ENCODE data around the gene NEK1.
A peak's percentile ranks its signal among the peaks of the same experiment; 100 is the strongest.

NEK1 gene

DNA sequence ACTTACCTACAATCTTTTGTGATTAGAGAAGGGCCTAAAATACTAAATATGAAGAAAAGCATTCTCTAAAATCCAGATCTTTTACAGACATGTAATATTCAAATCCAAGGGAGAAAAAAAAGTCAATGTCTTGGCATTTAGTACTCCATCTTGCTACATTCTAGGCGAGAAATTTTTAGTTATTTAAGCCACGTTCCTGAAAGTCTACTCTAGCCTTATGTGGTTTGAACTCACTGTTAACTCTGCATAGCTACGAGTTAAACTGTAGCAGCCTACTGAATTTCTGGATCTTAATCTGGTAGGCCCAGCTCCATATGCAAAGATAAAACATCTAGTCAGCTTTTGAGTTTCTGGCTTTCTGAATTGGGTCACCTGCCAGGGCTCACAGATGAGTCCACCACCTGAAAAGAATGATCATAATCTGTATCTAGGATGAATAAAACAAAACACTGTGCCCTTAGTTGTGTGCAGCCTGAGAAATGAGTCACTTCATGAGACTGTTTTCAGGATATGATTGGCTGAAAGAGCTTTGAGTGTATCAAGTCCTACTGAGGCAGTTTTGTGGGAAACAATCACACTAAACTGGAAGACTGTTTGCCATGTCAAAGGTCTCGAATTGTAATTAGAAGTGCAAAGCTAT is 3.2 kb upstream of the NEK1 start:
- DNase-seq (ENCODE audit: low read depth) = no peak
- no peak overlapping the region for H3K4me3 ChIP-seq (ENCODE audit: low read length)
- no peak for TF ChIP-seq CTCF (conservative IDR thresholded peaks at IDR 0.05; ENCODE audit: low read depth, low read length)

- peak overlapping the region; percentile 87 for H3K4me3 ChIP-seq (ENCODE audit: low read length)
- no peak for DNase-seq (ENCODE audit: low read depth)
- TF ChIP-seq CTCF (conservative IDR thresholded peaks at IDR 0.05; ENCODE audit: low read depth, low read length) = peak; percentile 76
Observed at GRCh38 chr4:169612871-169613859, 782 bp upstream of the NEK1 start.

DNA sequence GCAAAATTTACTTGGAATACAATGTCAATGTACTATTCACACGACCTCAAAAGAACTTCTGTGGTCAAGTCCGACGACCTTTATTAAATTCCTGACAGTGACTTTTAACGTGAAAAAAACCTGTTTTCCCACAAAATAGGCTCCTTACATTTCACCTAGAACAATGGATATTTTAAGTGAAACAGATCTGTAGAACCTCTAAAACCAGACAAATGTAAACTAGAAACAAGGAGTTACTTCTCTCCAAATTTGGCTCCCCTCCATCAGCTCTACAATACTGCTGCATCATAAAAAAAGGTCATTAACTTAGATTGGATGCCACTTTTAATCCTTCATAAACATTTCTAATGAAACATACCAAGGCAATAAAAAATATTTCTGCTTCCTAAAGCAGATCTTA is 1.2 kb downstream of the NEK1 start:
- no peak for TF ChIP-seq CTCF (conservative IDR thresholded peaks at IDR 0.05; ENCODE audit: low read depth, low read length)
- no peak for DNase-seq (ENCODE audit: low read depth)
- peak overlapping the region; percentile 87 for H3K4me3 ChIP-seq (ENCODE audit: low read length)

GRCh38 chr4:169604903-169605331 is 7.5 kb downstream of the NEK1 start:
- H3K4me3 ChIP-seq (ENCODE audit: low read length) = no peak overlapping the region
- DNase-seq (ENCODE audit: low read depth) = no peak
- no peak for TF ChIP-seq CTCF (conservative IDR thresholded peaks at IDR 0.05; ENCODE audit: low read depth, low read length)

DNA sequence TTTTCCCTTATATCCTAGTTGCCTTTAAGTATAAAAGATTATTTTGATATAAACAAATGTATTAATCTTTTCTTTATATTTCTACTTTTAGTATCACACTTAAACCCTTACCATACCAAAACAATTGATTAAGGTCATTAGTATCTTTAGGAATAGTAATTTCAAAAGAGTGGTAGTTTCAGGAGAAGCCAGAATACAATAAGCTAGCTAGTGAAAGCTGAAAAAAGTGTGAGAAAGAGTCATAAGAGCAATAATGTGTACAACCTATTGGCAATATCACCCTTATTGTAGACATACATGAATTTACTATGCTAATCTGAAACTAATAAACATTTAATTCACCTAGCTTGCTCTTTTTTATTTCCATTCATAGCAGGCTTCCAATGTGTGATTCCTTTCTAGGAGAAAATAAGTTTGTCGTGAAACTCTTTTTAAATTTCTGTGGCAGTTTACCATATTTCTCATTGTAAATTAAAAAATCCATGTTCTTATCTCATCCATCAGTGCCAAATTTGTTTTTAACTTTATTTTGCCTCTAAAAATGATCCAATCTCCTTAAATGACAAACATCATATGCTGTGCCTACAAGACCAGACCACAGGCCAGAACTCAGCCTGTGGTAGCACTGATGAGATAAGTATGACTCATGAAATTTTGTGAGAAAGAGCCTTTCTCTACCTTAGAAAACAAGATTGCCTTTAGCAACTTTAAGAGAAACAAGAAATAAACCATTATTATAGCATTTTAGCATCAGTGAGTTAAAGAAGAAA is 8.1 kb downstream of the NEK1 start:
- TF ChIP-seq CTCF (conservative IDR thresholded peaks at IDR 0.05; ENCODE audit: low read depth, low read length) = no peak
- no peak overlapping the region for H3K4me3 ChIP-seq (ENCODE audit: low read length)
- no peak for DNase-seq (ENCODE audit: low read depth)

GRCh38 chr4:169603312-169603711 is 9.1 kb downstream of the NEK1 start:
- H3K4me3 ChIP-seq (ENCODE audit: low read length) = no peak overlapping the region
- no peak for TF ChIP-seq CTCF (conservative IDR thresholded peaks at IDR 0.05; ENCODE audit: low read depth, low read length)
- no peak for DNase-seq (ENCODE audit: low read depth)

All from retinal pigment epithelial cell (primary cell).